Suprapubic skin (tissue), 4 donors: ENCODE measurements around the gene UBE2QL1.

Source experiments
- CTCF ChIP-seq, 2 donors: fragments of 200-600 bp in 1 of 2; fragments of 450-650 bp in 1 of 2; sonication (generic) in 1 of 2; IDR thresholded peaks; one replicate each; pipeline ENCODE4 v1.5.1; 2016 to 2019; ENCODE audit warnings: antibody characterized with exemption in 2 of 2, mild to moderate bottlenecking in 1 of 2, moderate library complexity in 1 of 2
- EP300 ChIP-seq: sonication (generic); formaldehyde crosslinking; IDR thresholded peaks from one replicate; pipeline ENCODE4 v1.6.1; 2017; ENCODE audit warnings: antibody characterized with exemption
- POLR2A ChIP-seq, 2 donors: fragments of 450-650 bp; IDR thresholded peaks; one replicate each; pipeline ENCODE4 v1.6.1; 2017; ENCODE audit warnings: antibody characterized with exemption in 2 of 2, mild to moderate bottlenecking in 2 of 2, moderate library complexity in 2 of 2
- POLR2AphosphoS5 ChIP-seq, 3 donors: sonication (generic); formaldehyde crosslinking; IDR thresholded peaks; one replicate each; pipeline ENCODE4 v1.6.1; 2017; ENCODE audit warnings: antibody characterized with exemption in 3 of 3

- TF ChIP-seq CTCF (IDR thresholded peaks at IDR 0.05) (no peak), EP300 (no peak), POLR2A (IDR thresholded peaks at IDR 0.05) (no peak), POLR2AphosphoS5 (IDR thresholded peaks at IDR 0.05) (no peak)
These were observed 57.3 kb downstream of the UBE2QL1 start for GRCh38 chr5:6505783-6506557.
